ENCODE data around the gene ABCC4. TPM values are rescaled to one million over a fixed set of nuclear protein-coding genes. Genes with fewer than 3 reads are reported as not detected.

ABCC4 gene
- total RNA-seq, 1 experiment from 2014 or later = 32.3 TPM

DNA sequence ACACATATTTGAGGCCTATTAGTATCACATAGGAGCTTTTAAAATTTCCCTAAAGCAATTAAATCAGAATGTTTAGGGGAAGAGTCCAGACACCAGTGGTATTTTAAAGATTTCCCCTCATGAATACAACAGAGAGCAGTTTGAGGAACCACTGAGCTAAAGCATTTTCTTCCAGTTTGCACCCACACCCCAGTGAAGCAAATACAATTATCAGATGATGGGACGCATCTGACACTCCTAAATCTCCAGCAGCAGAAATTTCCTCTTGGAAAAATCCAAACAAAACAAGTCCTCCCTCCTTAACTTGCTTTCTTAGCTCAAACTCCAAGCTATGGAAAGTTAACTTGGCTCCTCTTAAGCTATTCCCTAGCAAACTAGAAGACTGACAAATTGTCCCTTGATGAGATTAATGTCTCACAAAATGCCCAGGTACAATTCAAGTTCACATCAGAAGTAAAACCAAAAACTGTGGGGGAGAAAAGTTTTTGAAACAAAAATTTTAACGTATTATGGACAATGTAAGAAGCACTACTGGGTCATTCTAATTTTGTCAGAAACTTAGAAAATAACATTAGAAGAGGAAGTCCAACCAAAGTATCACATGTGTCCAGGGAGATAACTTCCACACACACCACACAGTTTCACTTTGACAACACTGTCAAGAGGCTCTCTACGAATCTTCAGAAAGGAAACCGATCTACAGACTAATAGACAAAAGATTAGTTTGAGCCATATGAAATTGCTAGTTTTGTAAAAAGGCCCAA, 74.1 kb downstream of the ABCC4 start:
- Histone ChIP-seq H3K4me3 (ENCODE audit: low read length) (no peak overlapping the region), H3K79me2 (ENCODE audit: low read length) (peaks cover 68% of the 10 kb centered on the region), H4K20me1 (ENCODE audit: insufficient read depth, low read depth, low read length) (no peaks in the 10 kb centered on the region), H3K36me3 (ENCODE audit: insufficient read depth, low read length) (peaks cover 4% of the 10 kb centered on the region; the same call in 1 of the 2 replicates), H3K9ac (ENCODE audit: low read length) (no peak overlapping the region), H3K9me3 (ENCODE audit: low read length) (no peaks in the 10 kb centered on the region), H3K4me1 (ENCODE audit: low read length) (peaks cover 21% of the 10 kb centered on the region), H3K9me2 (replicated peaks; ENCODE audit: insufficient read depth, low read length) (no peaks in the 10 kb centered on the region), H3K4me2 (ENCODE audit: low read depth, low read length, poor library complexity, severe bottlenecking) (peak overlapping the region; percentile 1), H3K27ac (ENCODE audit: low read length) (peak overlapping the region; percentile 46), H3K27me3 (ENCODE audit: low read length) (no peaks in the 10 kb centered on the region), H2AFZ (ENCODE audit: low read length) (no peak overlapping the region)
- peak; percentile 59 for DNase-seq

DNA sequence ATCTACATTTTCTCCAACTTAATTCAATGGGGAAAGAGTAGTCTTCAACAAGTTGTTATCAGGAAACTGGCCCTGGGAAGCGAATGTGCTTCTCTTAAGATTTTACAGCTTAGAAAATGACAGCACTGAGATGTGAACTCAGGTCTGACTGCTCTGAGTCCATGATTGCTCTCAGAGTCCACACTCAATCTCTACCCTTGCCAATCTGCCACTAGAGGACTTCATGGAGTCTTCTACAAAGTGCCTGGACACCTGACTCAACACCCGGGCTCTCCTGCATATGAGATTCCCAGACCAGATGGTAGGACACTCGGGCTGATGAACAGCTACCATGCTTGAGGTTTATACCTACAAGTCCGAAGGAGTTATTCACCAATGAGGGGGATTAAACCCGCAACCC, 74.8 kb downstream of the ABCC4 start:
- Histone ChIP-seq H3K79me2 (ENCODE audit: low read length) (peaks cover 69% of the 10 kb centered on the region), H3K27ac (ENCODE audit: low read length) (peak overlapping the region; percentile 46), H3K4me2 (ENCODE audit: low read depth, low read length, poor library complexity, severe bottlenecking) (no peak overlapping the region)

DNA sequence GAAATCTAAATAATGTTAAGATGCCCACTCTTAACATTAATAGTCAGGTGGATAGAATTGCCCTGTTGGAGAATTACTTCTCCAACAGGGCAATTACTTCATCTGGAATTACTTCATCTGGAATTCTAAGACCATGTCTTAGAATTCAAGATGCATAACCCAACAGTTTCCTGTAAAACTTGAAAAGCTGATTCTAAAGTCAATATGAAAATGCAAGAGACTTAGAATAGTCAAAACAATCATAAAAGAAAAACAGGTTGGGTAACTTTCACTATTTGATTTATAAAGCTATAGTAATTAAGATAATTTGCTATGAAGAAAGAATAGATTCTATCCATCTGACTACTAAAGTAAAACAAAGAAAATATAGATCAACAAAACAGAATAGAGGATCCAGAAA, 75.2 kb downstream of the ABCC4 start:
- peaks cover 70% of the 10 kb centered on the region for H3K79me2 ChIP-seq (ENCODE audit: low read length)
- H3K9me3 ChIP-seq (ENCODE audit: low read length) = no peaks in the 10 kb centered on the region
- no peaks in the 10 kb centered on the region for H3K9me2 ChIP-seq (replicated peaks; ENCODE audit: insufficient read depth, low read length)
- no peaks in the 10 kb centered on the region for H3K27me3 ChIP-seq (ENCODE audit: low read length)
- H3K27ac ChIP-seq (ENCODE audit: low read length) = no peak overlapping the region
- H3K4me1 ChIP-seq (ENCODE audit: low read length) = peaks cover 24% of the 10 kb centered on the region
- H3K9ac ChIP-seq (ENCODE audit: low read length) = no peak overlapping the region
- no peak for DNase-seq
- H3K4me2 ChIP-seq (ENCODE audit: low read depth, low read length, poor library complexity, severe bottlenecking) = no peak overlapping the region
- H3K36me3 ChIP-seq (ENCODE audit: insufficient read depth, low read length) = peaks cover 4% of the 10 kb centered on the region; the same call in 1 of the 2 replicates
- H2AFZ ChIP-seq (ENCODE audit: low read length) = no peak overlapping the region
- no peaks in the 10 kb centered on the region for H4K20me1 ChIP-seq (ENCODE audit: insufficient read depth, low read depth, low read length)
- no peak overlapping the region for H3K4me3 ChIP-seq (ENCODE audit: low read length)

More for the DNA sequence above, 74.8 kb downstream of the ABCC4 start:
- Histone ChIP-seq H3K27me3 (ENCODE audit: low read length) (no peaks in the 10 kb centered on the region), H3K9ac (ENCODE audit: low read length) (no peak overlapping the region), H3K4me3 (ENCODE audit: low read length) (no peak overlapping the region), H3K9me2 (replicated peaks; ENCODE audit: insufficient read depth, low read length) (no peaks in the 10 kb centered on the region), H4K20me1 (ENCODE audit: insufficient read depth, low read depth, low read length) (no peaks in the 10 kb centered on the region), H3K36me3 (ENCODE audit: insufficient read depth, low read length) (peaks cover 4% of the 10 kb centered on the region; the same call in 1 of the 2 replicates), H3K4me1 (ENCODE audit: low read length) (peaks cover 21% of the 10 kb centered on the region), H2AFZ (ENCODE audit: low read length) (no peak overlapping the region), H3K9me3 (ENCODE audit: low read length) (no peaks in the 10 kb centered on the region)
- no peak for DNase-seq

DNA sequence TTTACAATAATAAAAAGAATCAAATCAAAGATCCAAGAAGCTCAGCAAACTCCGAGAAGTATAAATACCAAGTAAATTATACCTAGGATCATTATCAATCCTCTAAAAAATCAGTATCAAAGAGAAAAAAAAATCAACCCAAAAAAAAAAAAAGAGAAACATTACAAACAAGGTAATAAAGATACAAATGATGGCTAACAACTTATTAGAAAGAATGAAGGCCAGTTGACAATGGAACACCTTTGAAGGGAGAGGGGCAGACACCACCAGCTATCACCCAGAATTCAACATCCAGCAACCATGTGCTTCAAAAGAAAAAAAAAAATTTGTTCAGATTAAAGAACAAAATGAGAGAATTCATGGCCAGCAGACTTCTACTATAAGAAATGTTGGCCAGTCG, 77.2 kb downstream of the ABCC4 start:
- Histone ChIP-seq H4K20me1 (ENCODE audit: insufficient read depth, low read depth, low read length) (no peaks in the 10 kb centered on the region), H3K79me2 (ENCODE audit: low read length) (peaks cover 72% of the 10 kb centered on the region), H3K4me3 (ENCODE audit: low read length) (no peak overlapping the region), H3K27ac (ENCODE audit: low read length) (no peak overlapping the region), H3K9me3 (ENCODE audit: low read length) (no peaks in the 10 kb centered on the region), H2AFZ (ENCODE audit: low read length) (no peak overlapping the region), H3K4me2 (ENCODE audit: low read depth, low read length, poor library complexity, severe bottlenecking) (no peak overlapping the region), H3K9me2 (replicated peaks; ENCODE audit: insufficient read depth, low read length) (no peaks in the 10 kb centered on the region), H3K27me3 (ENCODE audit: low read length) (no peaks in the 10 kb centered on the region), H3K36me3 (ENCODE audit: insufficient read depth, low read length) (no peaks in the 10 kb centered on the region), H3K4me1 (ENCODE audit: low read length) (peaks cover 31% of the 10 kb centered on the region), H3K9ac (ENCODE audit: low read length) (no peak overlapping the region)
- DNase-seq = no peak

DNA sequence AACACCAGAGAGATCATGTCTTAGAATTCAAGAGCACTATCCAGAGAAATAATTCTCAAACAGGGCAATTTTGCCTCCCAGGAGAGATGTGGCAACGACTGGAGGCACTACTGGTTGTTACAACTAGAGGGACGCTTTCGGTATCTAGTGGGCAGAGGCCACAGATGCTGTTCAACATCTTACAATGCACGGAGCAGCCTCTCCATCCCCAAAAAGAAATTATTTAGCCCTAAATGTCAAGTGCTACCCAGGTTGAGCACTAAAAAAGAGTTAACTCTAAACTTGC, 78.6 kb downstream of the ABCC4 start:
- no peak overlapping the region for H3K27ac ChIP-seq (ENCODE audit: low read length)
- H3K4me3 ChIP-seq (ENCODE audit: low read length) = no peak overlapping the region
- H3K27me3 ChIP-seq (ENCODE audit: low read length) = no peaks in the 10 kb centered on the region
- H3K79me2 ChIP-seq (ENCODE audit: low read length) = peaks cover 62% of the 10 kb centered on the region
- H3K36me3 ChIP-seq (ENCODE audit: insufficient read depth, low read length) = no peaks in the 10 kb centered on the region
- no peak overlapping the region for H3K9ac ChIP-seq (ENCODE audit: low read length)
- H3K9me3 ChIP-seq (ENCODE audit: low read length) = no peaks in the 10 kb centered on the region
- H3K4me2 ChIP-seq (ENCODE audit: low read depth, low read length, poor library complexity, severe bottlenecking) = no peak overlapping the region
- H2AFZ ChIP-seq (ENCODE audit: low read length) = no peak overlapping the region
- DNase-seq = no peak
- no peaks in the 10 kb centered on the region for H4K20me1 ChIP-seq (ENCODE audit: insufficient read depth, low read depth, low read length)
- H3K4me1 ChIP-seq (ENCODE audit: low read length) = peaks cover 27% of the 10 kb centered on the region
- H3K9me2 ChIP-seq (replicated peaks; ENCODE audit: insufficient read depth, low read length) = no peaks in the 10 kb centered on the region

DNA sequence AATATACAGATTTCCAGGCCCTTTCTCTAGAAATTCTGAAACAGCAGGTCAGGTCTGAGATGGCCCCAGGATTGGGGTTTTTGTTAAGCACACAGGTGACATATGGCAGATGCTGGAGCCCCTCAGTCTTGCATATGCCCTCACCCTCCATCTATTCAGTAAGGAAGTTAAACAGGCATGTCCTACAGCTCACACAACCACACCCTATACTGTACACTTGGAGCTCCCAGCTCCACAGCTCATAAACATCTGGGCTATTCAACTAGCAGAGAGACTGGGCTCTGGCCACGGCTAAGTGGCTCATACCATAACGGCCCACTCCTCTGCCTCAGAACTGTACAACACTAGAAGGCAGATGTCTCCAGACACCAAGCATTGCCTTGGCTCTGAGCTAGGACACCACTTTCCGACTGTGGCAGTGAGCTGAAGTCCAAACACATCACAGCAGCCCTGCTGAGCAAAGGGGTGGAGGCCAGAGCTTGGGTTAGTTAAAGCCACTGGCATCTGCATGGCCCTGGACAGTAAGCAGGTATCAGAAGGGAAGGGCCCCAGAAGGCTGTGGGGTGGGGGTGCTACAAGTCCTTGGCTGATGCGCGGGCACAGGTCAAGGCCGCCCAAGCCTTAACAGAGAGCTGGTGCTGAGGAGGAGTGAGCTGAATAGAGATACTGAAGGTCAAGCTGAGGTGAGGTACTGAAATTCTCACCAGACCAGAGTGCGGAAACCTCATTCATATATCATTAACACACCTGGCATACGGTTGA, 79.1 kb downstream of the ABCC4 start:
- H3K4me2 ChIP-seq (ENCODE audit: low read depth, low read length, poor library complexity, severe bottlenecking) = no peak overlapping the region
- H3K27me3 ChIP-seq (ENCODE audit: low read length) = no peaks in the 10 kb centered on the region
- no peak overlapping the region for H2AFZ ChIP-seq (ENCODE audit: low read length)
- no peaks in the 10 kb centered on the region for H3K9me3 ChIP-seq (ENCODE audit: low read length)
- no peak overlapping the region for H3K4me3 ChIP-seq (ENCODE audit: low read length)
- peaks cover 22% of the 10 kb centered on the region for H3K4me1 ChIP-seq (ENCODE audit: low read length)
- no peak for DNase-seq
- H4K20me1 ChIP-seq (ENCODE audit: insufficient read depth, low read depth, low read length) = no peaks in the 10 kb centered on the region
- no peaks in the 10 kb centered on the region for H3K9me2 ChIP-seq (replicated peaks; ENCODE audit: insufficient read depth, low read length)
- no peak overlapping the region for H3K27ac ChIP-seq (ENCODE audit: low read length)
- no peaks in the 10 kb centered on the region for H3K36me3 ChIP-seq (ENCODE audit: insufficient read depth, low read length)
- H3K9ac ChIP-seq (ENCODE audit: low read length) = no peak overlapping the region
- H3K79me2 ChIP-seq (ENCODE audit: low read length) = peaks cover 60% of the 10 kb centered on the region

DNA sequence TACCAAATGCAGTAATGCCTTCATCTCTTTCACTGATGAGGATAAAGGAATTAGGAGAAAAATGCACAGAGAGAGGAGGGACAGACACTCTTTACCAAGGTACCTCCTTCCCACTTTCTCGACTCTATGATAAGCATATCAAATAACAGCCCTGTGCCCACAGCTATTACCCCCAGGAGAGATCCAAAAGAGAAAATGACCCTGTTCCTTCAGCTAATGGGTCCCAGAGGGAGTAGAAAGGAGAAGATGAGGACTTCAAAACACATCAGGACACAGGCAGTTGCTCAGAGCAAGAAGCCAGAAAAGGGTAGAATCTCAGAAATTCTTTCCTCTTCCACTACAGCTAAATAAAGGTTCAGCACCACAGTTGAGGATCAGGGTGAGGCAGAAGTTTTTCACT, 80.6 kb downstream of the ABCC4 start:
- H2AFZ ChIP-seq (ENCODE audit: low read length) = no peak overlapping the region
- H3K4me1 ChIP-seq (ENCODE audit: low read length) = peaks cover 10% of the 10 kb centered on the region
- H3K79me2 ChIP-seq (ENCODE audit: low read length) = peaks cover 58% of the 10 kb centered on the region
- no peak overlapping the region for H3K9ac ChIP-seq (ENCODE audit: low read length)
- no peaks in the 10 kb centered on the region for H3K27me3 ChIP-seq (ENCODE audit: low read length)
- H3K4me2 ChIP-seq (ENCODE audit: low read depth, low read length, poor library complexity, severe bottlenecking) = no peak overlapping the region
- no peaks in the 10 kb centered on the region for H4K20me1 ChIP-seq (ENCODE audit: insufficient read depth, low read depth, low read length)
- DNase-seq = no peak
- H3K9me2 ChIP-seq (replicated peaks; ENCODE audit: insufficient read depth, low read length) = no peaks in the 10 kb centered on the region
- no peak overlapping the region for H3K27ac ChIP-seq (ENCODE audit: low read length)
- no peaks in the 10 kb centered on the region for H3K9me3 ChIP-seq (ENCODE audit: low read length)
- H3K36me3 ChIP-seq (ENCODE audit: insufficient read depth, low read length) = no peaks in the 10 kb centered on the region
- H3K4me3 ChIP-seq (ENCODE audit: low read length) = no peak overlapping the region

DNA sequence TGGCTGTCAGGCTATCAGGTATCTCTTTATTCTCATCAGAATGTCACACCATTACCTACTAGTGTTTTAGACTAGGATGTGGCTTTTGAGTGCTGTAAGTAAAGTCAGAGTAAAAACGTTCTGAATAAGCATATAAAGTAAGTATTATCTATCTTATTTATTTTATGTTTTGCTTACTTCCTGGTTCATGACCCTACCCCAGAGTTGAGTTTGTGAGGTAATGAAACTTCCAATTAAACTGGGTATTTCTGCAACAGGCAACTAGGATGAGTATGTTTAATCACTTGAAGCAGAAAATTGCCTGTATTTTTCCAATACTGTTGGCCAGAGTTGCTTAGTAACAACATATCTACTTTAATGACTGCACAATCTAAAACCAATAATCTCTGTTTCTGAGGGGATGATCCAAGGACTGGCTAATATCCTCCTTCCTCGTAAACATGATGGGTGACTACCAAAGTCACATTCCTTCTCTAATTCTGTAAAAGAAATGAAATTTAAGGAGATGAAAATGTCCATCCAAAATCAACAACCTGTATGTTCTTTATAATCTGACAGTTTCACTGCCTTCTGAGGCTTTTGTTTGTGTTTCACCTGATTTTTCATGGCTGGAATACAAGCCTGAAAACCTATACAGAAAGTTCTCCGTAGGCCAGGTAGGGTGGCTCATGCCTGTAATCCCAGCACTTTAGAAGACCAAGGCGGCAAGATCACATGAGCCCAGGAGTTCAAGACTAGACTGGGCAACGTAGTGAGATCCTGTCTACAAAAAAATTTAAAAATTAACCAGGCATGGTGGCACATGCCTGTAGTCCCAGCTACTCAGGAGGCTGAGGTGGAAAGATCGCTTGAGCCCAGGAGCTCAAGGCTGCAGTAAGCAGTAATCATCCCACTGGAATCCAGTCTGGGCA, 83.1 kb downstream of the ABCC4 start:
- Histone ChIP-seq H3K79me2 (ENCODE audit: low read length) (peaks cover 61% of the 10 kb centered on the region), H3K4me3 (ENCODE audit: low read length) (no peak overlapping the region), H3K36me3 (ENCODE audit: insufficient read depth, low read length) (no peaks in the 10 kb centered on the region), H3K27me3 (ENCODE audit: low read length) (no peaks in the 10 kb centered on the region), H3K9ac (ENCODE audit: low read length) (no peak overlapping the region), H4K20me1 (ENCODE audit: insufficient read depth, low read depth, low read length) (no peaks in the 10 kb centered on the region), H3K4me2 (ENCODE audit: low read depth, low read length, poor library complexity, severe bottlenecking) (no peak overlapping the region), H3K9me2 (replicated peaks; ENCODE audit: insufficient read depth, low read length) (no peaks in the 10 kb centered on the region), H3K4me1 (ENCODE audit: low read length) (peaks cover 10% of the 10 kb centered on the region), H3K27ac (ENCODE audit: low read length) (no peak overlapping the region), H3K9me3 (ENCODE audit: low read length) (no peaks in the 10 kb centered on the region), H2AFZ (ENCODE audit: low read length) (no peak overlapping the region)
- DNase-seq = no peak

Measured in Karpas-422 (cell line).